Kasumi-1 (cell line): ENCODE measurements around the gene MBP.
A peak's percentile ranks its signal among the peaks of the same experiment; 100 is the strongest.

Experiments
- DNase-seq, 2 experiments: peaks; one replicate each; lab custom pipeline; 2025; lab: John Stamatoyannopoulos, UW

Gene MBP

DNA sequence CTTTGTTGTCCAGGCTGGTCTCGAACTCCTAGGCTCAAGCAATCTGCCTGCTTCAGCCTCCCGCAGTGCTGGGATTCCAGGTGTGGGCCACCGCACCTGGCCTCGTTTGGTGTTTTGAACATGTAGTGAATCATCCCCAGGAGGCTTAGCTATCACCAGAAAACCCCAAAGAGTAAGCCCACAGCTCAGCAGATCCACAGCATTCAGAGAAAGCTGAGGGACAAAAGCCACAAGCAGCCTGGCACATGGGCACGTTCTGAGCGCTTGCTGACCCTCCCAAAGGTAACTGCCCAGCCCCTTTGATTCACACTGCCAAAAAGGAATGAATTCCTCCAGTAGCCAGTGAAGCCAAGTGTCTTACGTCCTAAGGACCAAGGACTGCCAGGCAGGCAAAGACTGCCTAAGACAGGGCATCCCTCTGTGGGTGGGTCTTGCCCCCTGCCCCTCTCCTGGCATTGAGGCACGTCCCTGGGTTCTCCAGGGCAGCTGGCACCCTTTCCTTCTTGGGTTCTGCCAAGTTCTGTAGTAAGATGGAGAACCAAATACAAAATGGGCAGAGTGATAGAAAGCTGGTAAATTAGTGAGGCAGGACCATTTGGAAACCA, 31.7 kb downstream of the MBP start:
- DNase-seq = no peak

DNA sequence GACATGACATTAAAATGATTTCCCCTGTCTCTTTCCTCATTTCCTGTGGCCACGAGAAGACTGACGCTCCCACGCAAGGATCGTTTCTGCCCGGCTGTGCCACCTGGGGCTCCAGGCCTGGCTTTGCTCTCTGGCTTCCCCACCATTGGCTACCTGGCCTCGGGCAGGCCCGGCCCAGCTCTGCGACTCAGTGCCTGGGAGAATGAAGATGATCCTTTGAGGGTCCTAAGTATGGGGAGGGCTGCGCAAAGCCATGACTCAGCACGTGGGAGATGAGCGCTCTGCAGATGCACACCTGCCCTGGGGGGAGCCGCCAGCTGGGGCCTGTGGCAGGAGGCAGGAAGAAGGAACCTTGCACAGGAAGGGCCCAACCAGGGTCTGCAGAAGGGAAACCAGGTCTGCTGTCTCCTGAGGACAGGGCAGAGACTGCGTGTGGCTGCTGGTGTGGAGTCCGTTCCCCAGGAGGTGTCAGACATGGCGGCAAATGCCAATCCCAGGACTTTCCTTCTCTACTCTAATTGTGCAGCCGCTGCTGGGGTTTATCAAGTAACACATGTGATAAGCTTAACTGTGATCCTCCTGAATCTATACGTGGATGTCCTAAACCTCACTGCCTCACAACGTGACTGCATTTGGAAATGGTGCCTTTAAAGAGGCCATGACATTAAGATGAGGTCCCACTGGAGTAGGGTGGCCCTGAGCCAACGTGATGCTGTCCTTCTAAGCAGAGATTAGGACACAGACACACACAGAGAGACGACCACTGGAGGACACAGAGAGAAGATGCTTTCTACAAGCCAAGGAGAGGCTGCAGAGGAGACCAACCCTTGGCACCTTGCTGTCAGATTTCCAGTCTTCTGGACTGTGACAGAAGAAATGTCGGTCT, 32.9 kb downstream of the MBP start:
- peak in 1 of 2 experiments; percentile 10 for DNase-seq

GRCh38 chr18:77098538-77099174, 33.9 kb downstream of the MBP start:
- no peak for DNase-seq

GRCh38 chr18:77098029-77098428, 34.6 kb downstream of the MBP start:
- DNase-seq = peak; percentile 14

- DNase-seq = no peak
Measured at GRCh38 chr18:77096936-77097886, 35.4 kb downstream of the MBP start.

DNA sequence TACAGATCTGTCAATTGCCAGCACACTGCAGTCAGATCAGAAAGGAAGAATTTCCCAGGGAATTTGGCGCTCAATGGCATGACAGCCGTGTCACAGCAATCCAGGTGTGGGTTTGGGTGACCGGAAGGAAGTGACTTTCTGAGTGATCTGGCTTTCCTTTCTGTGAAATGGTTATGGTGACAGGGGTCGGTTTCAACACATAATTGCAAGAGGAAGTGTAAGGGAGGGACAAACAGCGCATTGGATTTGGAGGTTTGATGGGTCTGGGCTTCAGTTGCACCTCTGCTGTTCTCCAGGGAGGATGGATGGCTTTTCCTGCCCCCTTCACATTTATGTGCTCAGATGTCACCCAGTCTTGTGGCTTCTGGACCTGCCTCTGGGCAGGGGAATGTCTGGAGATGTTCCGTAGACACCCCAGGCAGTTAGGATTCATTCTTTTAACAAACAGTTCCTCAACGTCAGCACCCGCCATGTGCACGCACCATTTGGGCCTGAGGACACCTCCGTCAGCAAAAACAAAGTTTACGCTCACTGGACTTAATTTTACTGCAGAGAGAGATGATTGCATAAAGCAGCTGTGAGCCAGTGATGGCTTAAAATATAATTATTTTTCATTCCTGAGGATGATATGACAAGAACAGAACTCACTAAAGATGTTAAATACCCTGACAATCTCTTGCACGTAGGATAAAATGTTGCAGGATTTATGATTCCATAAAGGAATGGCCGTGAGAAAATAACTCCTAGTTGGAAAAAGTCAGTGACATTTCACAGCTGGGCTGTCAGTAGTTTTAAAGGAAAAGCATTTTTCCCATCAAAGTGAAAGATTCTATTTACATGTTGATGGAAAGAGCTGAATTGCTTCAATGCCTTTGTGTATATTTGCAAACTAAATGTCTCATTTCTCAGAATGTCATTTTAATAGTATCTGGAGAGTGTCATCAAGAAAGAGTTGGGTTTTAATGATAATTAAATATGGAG, 36.9 kb downstream of the MBP start:
- no peak for DNase-seq

DNA sequence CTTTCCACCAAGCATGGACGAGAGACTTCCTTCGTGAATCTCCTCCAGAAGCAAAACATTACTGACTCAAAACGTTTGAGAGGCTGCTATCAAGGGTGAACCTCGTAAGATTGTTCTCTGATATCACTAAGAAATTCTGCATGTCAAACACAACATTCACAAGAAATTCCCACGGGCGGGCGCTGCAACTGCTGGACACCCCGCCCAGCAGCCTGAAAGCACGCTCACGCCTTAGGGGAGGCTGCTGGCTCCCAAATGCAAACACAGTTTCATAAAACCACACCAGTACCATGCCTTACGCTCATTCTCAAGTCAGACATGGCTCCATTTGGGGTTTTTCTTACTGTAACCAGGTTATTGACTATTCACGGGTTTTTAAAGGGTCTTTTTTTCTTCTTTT, 39.0 kb downstream of the MBP start:
- no peak for DNase-seq

DNA sequence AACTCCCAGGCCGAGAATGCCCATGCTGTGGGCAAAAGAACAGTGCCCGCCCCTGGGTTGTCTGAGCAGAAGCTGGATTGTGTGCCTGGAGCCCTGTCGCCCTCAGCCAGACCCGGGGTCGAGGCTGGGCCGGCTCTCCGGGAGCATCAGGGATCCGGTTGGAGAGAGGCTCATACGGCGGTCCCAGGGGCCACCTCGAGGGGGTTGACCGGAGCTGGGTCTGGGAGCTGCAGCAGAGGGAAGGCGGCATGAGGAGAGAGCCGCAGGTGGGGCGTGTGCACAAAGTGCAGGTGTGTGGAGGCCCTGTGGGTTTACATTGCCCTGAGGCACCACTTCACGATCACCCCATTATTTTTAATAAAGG, 39.5 kb downstream of the MBP start:
- no peak for DNase-seq

- no peak for DNase-seq
Measured at GRCh38 chr18:77092104-77093066, 40.2 kb downstream of the MBP start.

- DNase-seq = no peak
Measured at GRCh38 chr18:77091366-77091765, 41.2 kb downstream of the MBP start.

DNA sequence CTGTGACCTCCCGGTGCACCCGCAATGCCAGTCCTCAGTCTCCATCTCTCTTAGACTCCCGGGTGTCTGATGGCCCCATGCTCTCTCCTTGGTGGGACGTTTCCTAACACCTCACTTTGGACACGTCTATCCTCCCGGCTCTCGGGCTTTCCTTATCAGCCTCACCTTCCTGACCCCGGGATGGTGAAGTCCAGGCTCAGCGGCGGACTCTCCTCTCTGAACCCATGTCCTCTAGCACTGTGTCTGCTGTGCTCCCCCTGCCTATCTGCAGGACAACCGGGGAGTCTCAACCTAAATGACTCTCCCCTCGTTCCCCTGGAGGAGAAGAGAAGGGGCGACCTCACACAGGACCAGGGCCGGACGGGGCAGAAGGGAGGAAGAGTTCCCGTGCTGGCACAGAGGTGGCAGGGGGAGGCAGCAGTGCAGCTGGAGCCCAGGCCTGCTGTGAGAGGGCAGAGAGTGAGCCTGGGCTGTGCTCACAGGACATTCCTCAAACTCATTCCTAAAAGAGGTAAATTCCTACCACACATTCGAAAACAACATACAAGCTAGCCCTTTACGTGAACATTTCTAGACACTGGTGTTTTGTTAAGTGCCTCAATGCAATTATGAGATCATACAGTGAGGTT, 41.9 kb downstream of the MBP start:
- no peak for DNase-seq

GRCh38 chr18:77089723-77090285, 42.8 kb downstream of the MBP start:
- DNase-seq = no peak

GRCh38 chr18:77088963-77089722, 43.4 kb downstream of the MBP start:
- no peak for DNase-seq

- no peak for DNase-seq
Measured at GRCh38 chr18:77087393-77088141, 45.0 kb downstream of the MBP start.

- DNase-seq = no peak
Measured at GRCh38 chr18:77086656-77087392, 45.8 kb downstream of the MBP start.

GRCh38 chr18:77086034-77086433, 46.5 kb downstream of the MBP start:
- DNase-seq = no peak

- no peak for DNase-seq
Measured at GRCh38 chr18:77084688-77085035, 47.9 kb downstream of the MBP start.
